Smooth muscle cell (in vitro differentiated cells): Measurements from ENCODE around the gene NVL. TPM values are rescaled to one million over a fixed set of nuclear protein-coding genes. Genes with fewer than 3 reads are reported as not detected.

Experiments
- DNase-seq: peaks from one replicate; lab custom pipeline; 2025; ENCODE audit not compliant: unreplicated experiment; lab: John Stamatoyannopoulos, UW
- H2AFZ ChIP-seq: fragments of 200-600 bp; sonication (generic); 2 replicates; pipeline ENCODE4 v1.6.0; 2016; ENCODE audit warnings: antibody characterized with exemption, low read depth, mild to moderate bottlenecking
- H3F3A ChIP-seq: fragments of 200-600 bp; sonication (generic); 2 replicates; pipeline ENCODE4 v1.6.0; 2017; ENCODE audit warnings: antibody characterized with exemption, low read depth
- H3K27ac ChIP-seq: fragments of 200-600 bp; sonication (generic); 2 replicates; pipeline ENCODE4 v1.5.1; 2016; ENCODE audit warnings: low read depth, mild to moderate bottlenecking
- H3K27me3 ChIP-seq: fragments of 200-600 bp; sonication (generic); 2 replicates; pipeline ENCODE4 v1.6.1; 2016; ENCODE audit warnings: low read depth, mild to moderate bottlenecking
- H3K36me3 ChIP-seq: fragments of 200-600 bp; sonication (generic); 2 replicates; pipeline ENCODE4 v1.5.1; 2016; ENCODE audit warnings: low read depth
- H3K4me1 ChIP-seq: fragments of 200-600 bp; sonication (generic); 2 replicates; pipeline ENCODE4 v1.5.1; 2016; ENCODE audit warnings: low read depth
- H3K4me2 ChIP-seq: fragments of 200-600 bp; sonication (generic); 2 replicates; pipeline ENCODE4 v1.6.0; 2016; ENCODE audit warnings: mild to moderate bottlenecking
- H3K4me3 ChIP-seq: fragments of 200-600 bp; sonication (generic); 2 replicates; pipeline ENCODE4 v1.5.1; 2016; ENCODE audit warnings: mild to moderate bottlenecking
- H3K79me2 ChIP-seq: fragments of 200-600 bp; sonication (generic); 2 replicates; pipeline ENCODE4 v1.6.0; 2016; ENCODE audit warnings: low read depth, mild to moderate bottlenecking
- H3K9ac ChIP-seq: fragments of 200-600 bp; sonication (generic); 2 replicates; pipeline ENCODE4 v1.6.0; 2016; ENCODE audit warnings: low read depth
- H3K9me3 ChIP-seq: fragments of 200-600 bp; sonication (generic); replicated peaks from 2 replicates; pipeline ENCODE4 v1.5.1; 2016; ENCODE audit warnings: low read depth
- H4K20me1 ChIP-seq: fragments of 200-600 bp; sonication (generic); 2 replicates; pipeline ENCODE4 v1.6.0; 2016; ENCODE audit warnings: low read depth
- WGBS: methylation state at CpG from one replicate; pipeline ENCODE4 v1.1.7; 2016; ENCODE audit warnings: low lambda C conversion rate; 5-methylcytosine and 5-hydroxymethylcytosine counted together
- polyA plus RNA-seq: library from polyadenylated mRNA; unstranded; fragments of >200 nt; fragmentation: Nextera tagmentation; extraction: Ambion mirVana; gene quantifications from 2 replicates; pipeline ENCODE4 v1.2.1, GENCODE V29; 2016
- total RNA-seq: library from RNA; depleted of rRNA; stranded (reverse); fragments of >200 nt; gene quantifications from 2 replicates; pipeline ENCODE4 v1.2.3, GENCODE V29; 2014
- TF ChIP-seq, protein P1 (sequence below): fragments of 200-600 bp; sonication (generic); IDR thresholded peaks from 2 replicates; pipeline ENCODE4 v1.5.1; 2017; ENCODE audit warnings: borderline replicate concordance, mild to moderate bottlenecking, antibody characterized with exemption; ENCODE audit not compliant: insufficient read depth, poor library complexity, severe bottlenecking

NVL gene
- total and polyA plus RNA-seq, 2 experiments from 2014 or later: 17.3 to 35.4 TPM

DNA sequence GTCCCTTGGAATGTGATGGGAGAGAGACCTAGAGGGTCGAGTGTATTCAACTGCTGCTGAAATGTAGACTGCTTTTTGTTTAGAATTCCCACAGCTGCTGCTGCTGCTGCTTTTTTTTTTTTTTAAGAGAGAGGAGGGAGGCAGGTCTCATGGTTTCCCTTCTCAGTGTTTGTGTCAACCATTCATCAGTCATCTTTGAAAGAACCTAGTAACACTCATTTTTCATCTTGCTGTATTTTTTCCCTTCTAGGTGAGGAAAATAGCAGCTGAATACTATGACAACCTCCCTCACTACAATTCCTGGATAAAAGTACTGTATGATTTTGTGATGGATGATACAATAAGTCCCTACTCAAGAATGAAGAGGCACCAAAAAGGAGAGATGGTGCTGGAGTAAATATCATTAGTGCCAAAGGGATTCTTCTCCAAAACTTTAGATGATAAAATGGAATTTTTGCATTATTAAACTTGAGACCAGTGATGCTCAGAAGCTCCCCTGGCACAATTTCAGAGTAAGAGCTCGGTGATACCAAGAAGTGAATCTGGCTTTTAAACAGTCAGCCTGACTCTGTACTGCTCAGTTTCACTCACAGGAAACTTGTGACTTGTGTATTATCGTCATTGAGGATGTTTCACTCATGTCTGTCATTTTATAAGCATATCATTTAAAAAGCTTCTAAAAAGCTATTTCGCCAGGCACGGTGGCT is 137.7 kb downstream of the NVL start:
- H4K20me1 ChIP-seq: peaks cover 63% of the 10 kb centered on the region

DNA sequence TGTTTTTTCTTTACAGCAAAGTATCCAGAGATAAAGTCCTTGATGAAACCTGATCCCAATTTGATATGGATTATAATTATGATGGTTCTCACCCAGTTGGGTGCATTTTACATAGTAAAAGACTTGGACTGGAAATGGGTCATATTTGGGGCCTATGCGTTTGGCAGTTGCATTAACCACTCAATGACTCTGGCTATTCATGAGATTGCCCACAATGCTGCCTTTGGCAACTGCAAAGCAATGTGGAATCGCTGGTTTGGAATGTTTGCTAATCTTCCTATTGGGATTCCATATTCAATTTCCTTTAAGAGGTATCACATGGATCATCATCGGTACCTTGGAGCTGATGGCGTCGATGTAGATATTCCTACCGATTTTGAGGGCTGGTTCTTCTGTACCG is 140.4 kb downstream of the NVL start:
- H4K20me1 ChIP-seq: peaks cover 90% of the 10 kb centered on the region

More for the DNA sequence above, 137.7 kb downstream of the NVL start:
- H3K79me2 ChIP-seq: peaks cover 46% of the 10 kb centered on the region
- no peaks in the 10 kb centered on the region for H3K4me1 ChIP-seq
- DNase-seq: no peak
- H3F3A ChIP-seq: no peaks in the 10 kb centered on the region
- H3K4me2 ChIP-seq: no peak overlapping the region
- H3K9ac ChIP-seq: no peak overlapping the region
- no peak overlapping the region for H3K4me3 ChIP-seq
- H2AFZ ChIP-seq: no peak overlapping the region
- no peak overlapping the region for H3K27ac ChIP-seq
- H3K9me3 ChIP-seq: no peaks in the 10 kb centered on the region
- TF ChIP-seq, protein P1, sequence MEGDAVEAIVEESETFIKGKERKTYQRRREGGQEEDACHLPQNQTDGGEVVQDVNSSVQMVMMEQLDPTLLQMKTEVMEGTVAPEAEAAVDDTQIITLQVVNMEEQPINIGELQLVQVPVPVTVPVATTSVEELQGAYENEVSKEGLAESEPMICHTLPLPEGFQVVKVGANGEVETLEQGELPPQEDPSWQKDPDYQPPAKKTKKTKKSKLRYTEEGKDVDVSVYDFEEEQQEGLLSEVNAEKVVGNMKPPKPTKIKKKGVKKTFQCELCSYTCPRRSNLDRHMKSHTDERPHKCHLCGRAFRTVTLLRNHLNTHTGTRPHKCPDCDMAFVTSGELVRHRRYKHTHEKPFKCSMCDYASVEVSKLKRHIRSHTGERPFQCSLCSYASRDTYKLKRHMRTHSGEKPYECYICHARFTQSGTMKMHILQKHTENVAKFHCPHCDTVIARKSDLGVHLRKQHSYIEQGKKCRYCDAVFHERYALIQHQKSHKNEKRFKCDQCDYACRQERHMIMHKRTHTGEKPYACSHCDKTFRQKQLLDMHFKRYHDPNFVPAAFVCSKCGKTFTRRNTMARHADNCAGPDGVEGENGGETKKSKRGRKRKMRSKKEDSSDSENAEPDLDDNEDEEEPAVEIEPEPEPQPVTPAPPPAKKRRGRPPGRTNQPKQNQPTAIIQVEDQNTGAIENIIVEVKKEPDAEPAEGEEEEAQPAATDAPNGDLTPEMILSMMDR: no peak
- H3K36me3 ChIP-seq: peaks cover 5% of the 10 kb centered on the region
- 95% methylated on average over 5 of the region's 5 CpGs for WGBS
- no peaks in the 10 kb centered on the region for H3K27me3 ChIP-seq

DNA sequence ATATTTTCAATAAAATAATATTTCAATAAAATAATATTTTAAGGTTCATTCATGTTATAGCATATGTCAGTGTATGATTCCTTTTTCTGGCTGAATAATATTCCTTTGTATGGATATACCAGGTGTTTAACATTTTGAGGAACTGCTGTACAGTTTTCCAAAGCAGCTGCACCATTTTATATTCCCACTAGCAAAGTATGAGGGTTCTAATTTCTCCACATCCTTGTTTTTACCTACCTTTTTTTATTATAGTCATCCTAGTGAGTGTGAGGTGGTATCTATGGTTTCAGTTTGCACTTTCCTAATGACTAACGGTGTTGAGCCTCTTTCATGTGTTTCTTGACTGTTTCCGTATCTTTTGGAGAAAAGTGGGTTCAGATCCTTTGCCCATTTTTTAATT is 141.7 kb downstream of the NVL start:
- 97% methylated on average over 2 of the region's 2 CpGs for WGBS
- DNase-seq: no peak
- H3K9ac ChIP-seq: no peak overlapping the region
- no peaks in the 10 kb centered on the region for H3K9me3 ChIP-seq
- TF ChIP-seq, protein P1: no peak
- no peaks in the 10 kb centered on the region for H3K27me3 ChIP-seq
- peaks cover 3% of the 10 kb centered on the region for H3K36me3 ChIP-seq
- peaks cover 91% of the 10 kb centered on the region for H4K20me1 ChIP-seq
- no peak overlapping the region for H2AFZ ChIP-seq
- H3K4me2 ChIP-seq: no peak overlapping the region
- H3K27ac ChIP-seq: no peak overlapping the region
- no peaks in the 10 kb centered on the region for H3F3A ChIP-seq
- H3K4me1 ChIP-seq: peaks cover 6% of the 10 kb centered on the region
- H3K79me2 ChIP-seq: peaks cover 85% of the 10 kb centered on the region
- H3K4me3 ChIP-seq: no peak overlapping the region

More for the DNA sequence above, 140.4 kb downstream of the NVL start:
- Histone ChIP-seq H3K27me3 (no peaks in the 10 kb centered on the region), H3K4me3 (no peak overlapping the region), H3K36me3 (peaks cover 5% of the 10 kb centered on the region), H2AFZ (no peak overlapping the region), H3K9ac (no peak overlapping the region), H3K9me3 (no peaks in the 10 kb centered on the region), H3F3A (no peaks in the 10 kb centered on the region), H3K79me2 (peaks cover 73% of the 10 kb centered on the region), H3K4me1 (peaks cover 1% of the 10 kb centered on the region), H3K27ac (no peak overlapping the region), H3K4me2 (no peak overlapping the region)
- TF ChIP-seq, protein P1: no peak
- 95% methylated on average over 7 of the region's 7 CpGs for WGBS
- DNase-seq: no peak

DNA sequence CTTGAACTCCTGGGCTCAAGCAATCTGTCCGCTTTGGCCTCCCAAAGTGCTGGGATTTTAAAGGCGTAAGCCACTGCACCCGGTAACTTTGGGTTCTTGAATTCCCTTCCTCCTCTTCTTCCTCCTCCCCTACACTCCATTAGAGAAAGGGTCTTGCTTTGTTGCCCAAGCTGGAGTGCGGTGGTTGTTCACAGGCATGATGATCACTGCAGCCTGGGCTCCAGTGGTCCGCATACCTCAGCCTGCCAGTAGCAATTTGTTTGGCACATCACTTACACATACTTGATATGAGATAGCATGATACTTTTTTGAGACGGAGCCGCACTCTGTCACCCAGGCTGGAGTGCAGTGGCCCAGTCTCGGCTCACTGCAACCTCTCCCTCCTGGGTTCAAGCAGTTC is 144.8 kb downstream of the NVL start:
- Histone ChIP-seq H3K4me1 (peaks cover 6% of the 10 kb centered on the region), H3K4me2 (peak overlapping the region; percentile 88), H3K36me3 (no peaks in the 10 kb centered on the region), H3F3A (no peaks in the 10 kb centered on the region), H3K79me2 (peaks cover 68% of the 10 kb centered on the region), H4K20me1 (peaks cover 62% of the 10 kb centered on the region), H3K27me3 (no peaks in the 10 kb centered on the region), H3K9ac (no peak overlapping the region), H3K9me3 (no peaks in the 10 kb centered on the region), H2AFZ (no peak overlapping the region), H3K27ac (no peak overlapping the region), H3K4me3 (no peak overlapping the region)
- TF ChIP-seq, protein P1: no peak
- no peak for DNase-seq
- WGBS: 96% methylated on average over 8 of the region's 8 CpGs
